Fibroblast of pulmonary artery (primary cell): Measurements from ENCODE around the gene ZNF440.

Source experiments
- DNase-seq: peaks from one replicate; pipeline ENCODE4 v3.0.0-alpha.2; 2010; ENCODE audit warnings: low read depth
- H3K4me3 ChIP-seq: replicated peaks from 2 replicates; pipeline ENCODE4 v1.5.1; 2011; ENCODE audit warnings: low read depth, mild to moderate bottlenecking, control low read depth, low read length, moderate library complexity
- CTCF ChIP-seq: IDR thresholded peaks from 2 replicates; pipeline ENCODE4 v1.5.1; 2011; ENCODE audit warnings: mild to moderate bottlenecking, control low read depth, low read length, inconsistent platforms; ENCODE audit errors: missing control alignments

ZNF440 gene

GRCh38 chr19:11781295-11782057, 32.6 kb upstream of the ZNF440 start:
- H3K4me3 ChIP-seq: no peak overlapping the region
- peak; percentile 6 for DNase-seq
- TF ChIP-seq CTCF: no peak

- TF ChIP-seq CTCF: no peak
- no peak for DNase-seq
- H3K4me3 ChIP-seq: no peak overlapping the region
These were observed 30.3 kb upstream of the ZNF440 start for GRCh38 chr19:11783767-11784166.

- no peak overlapping the region for H3K4me3 ChIP-seq
- TF ChIP-seq CTCF: no peak
- DNase-seq: no peak
These were observed 29.7 kb upstream of the ZNF440 start for GRCh38 chr19:11784356-11784755.

- TF ChIP-seq CTCF: no peak
- H3K4me3 ChIP-seq: no peak overlapping the region
- no peak for DNase-seq
These were observed 26.5 kb upstream of the ZNF440 start for GRCh38 chr19:11787536-11787935.

- no peak for TF ChIP-seq CTCF
- no peak for DNase-seq
- H3K4me3 ChIP-seq: no peak overlapping the region
These were observed 21.1 kb upstream of the ZNF440 start for GRCh38 chr19:11792942-11793341.

- H3K4me3 ChIP-seq: no peak overlapping the region
- peak; percentile 88 for TF ChIP-seq CTCF
These were observed 16.6 kb upstream of the ZNF440 start for GRCh38 chr19:11797491-11797890.

More at GRCh38 chr19:11797491-11797890, 16.6 kb upstream of the ZNF440 start:
- DNase-seq: peak; percentile 91
